ENCODE results near the gene PHLDA2. TPM values are rescaled to one million over a fixed set of nuclear protein-coding genes. Genes with fewer than 3 reads are reported as not detected.

The PHLDA2 gene
- total and polyA plus RNA-seq, 7 donors, result 1.7 to 37.9 (median 35.4) TPM; not detected in 3

- Histone ChIP-seq H3K9me3 (peaks cover 0 to 4% (median 3%) of the 10 kb centered on the region in 4 donors), H3K4me3 (no peak overlapping the region), H3K27ac (no peak overlapping the region), H3K27me3 (peaks cover under 1 to 22% (median 8%) of the 10 kb centered on the region in 3 donors), H3K4me1 (peaks cover 0 to 16% (median 15%) of the 10 kb centered on the region in 4 donors), H3K36me3 (no peaks in the 10 kb centered on the region)
- DNase-seq, result no peak
- TF ChIP-seq EP300 (IDR thresholded peaks at IDR 0.05) (no peak), CTCF (IDR thresholded peaks at IDR 0.05) (no peak), POLR2A (IDR thresholded peaks at IDR 0.05) (no peak), POLR2AphosphoS5 (IDR thresholded peaks at IDR 0.05) (no peak)
- intact Hi-C loops (cut with DNase I), result no loop called here
- WGBS, 2 donors, result 91 to 94% methylated on average over 7 of the region's 7 CpGs
These were observed 4.9 kb upstream of the PHLDA2 start for GRCh38 chr11:2934021-2934550.

DNA sequence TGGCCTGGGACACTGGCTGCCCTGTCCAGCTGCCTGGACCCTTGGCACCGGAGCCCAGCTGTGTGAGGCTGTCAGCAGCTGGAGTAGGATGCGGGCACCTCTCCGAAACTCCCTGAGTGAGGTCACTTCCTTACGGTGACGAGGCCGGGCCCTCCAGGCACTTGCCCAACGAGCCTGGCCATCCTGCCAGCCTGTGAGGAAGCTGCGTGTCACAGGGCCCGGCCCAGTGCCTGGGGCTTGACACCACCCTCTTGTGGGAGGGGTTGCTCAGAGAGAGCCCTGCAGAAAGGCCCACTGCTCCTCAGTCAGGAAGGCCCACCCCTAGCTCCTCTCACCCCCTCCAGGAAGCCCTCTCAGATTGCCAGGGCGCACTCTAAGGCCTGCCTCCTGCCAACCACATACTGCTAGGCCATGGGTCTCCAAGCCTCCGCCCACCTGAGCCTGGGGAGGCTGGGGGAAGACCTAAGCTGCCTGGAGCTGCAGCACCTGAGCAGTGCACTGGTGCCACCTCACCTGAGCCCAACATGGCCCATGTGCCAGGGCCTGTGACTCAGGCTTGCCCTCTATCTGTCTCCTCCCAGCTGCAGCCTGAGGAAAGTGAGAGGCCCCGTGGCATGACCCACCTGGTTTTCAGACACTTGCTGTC is 4.3 kb upstream of the PHLDA2 start:
- Histone ChIP-seq H3K27me3 (peaks cover 6 to 28% (median 14%) of the 10 kb centered on the region in 3 donors), H3K36me3 (no peaks in the 10 kb centered on the region), H3K27ac (no peak overlapping the region), H3K4me1 (peaks cover 0 to 22% (median 21%) of the 10 kb centered on the region in 4 donors), H3K9me3 (peaks cover 0 to 4% (median 2%) of the 10 kb centered on the region in 4 donors), H3K4me3 (no peak overlapping the region)
- 23 to 38% methylated on average over 12 of the region's 12 CpGs for WGBS, 2 donors
- TF ChIP-seq POLR2AphosphoS5 (IDR thresholded peaks at IDR 0.05) (peak in 1 of 4 donors; percentile 18), EP300 (IDR thresholded peaks at IDR 0.05) (no peak), CTCF (IDR thresholded peaks at IDR 0.05) (no peak), POLR2A (IDR thresholded peaks at IDR 0.05) (no peak)
- DNase-seq, result peak; percentile 81
- intact Hi-C loops (cut with DNase I), result no loop called here

DNA sequence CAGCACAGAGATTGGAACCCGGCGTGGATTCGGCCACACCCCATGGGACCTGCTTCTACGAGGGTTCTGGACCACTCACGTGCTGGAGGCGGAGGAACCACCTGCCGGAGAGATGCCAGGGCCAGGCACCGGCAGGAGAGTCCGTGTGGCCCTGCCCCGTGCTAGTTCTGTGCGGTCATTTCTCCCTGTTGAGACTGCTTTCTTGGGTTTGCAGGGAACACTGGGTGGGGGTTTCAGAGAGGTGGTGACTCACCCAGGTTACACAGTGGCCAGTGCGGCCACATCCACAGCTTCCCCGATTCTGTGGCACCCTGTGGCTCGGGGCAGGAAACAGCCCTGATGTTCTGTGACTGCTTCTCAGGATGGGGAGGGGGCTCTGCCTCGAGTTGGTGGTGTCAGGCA is 3.6 kb upstream of the PHLDA2 start:
- intact Hi-C loops (cut with DNase I), result no loop called here
- peaks cover 0 to 29% (median 27%) of the 10 kb centered on the region in 4 donors for H3K4me1 ChIP-seq
- H3K36me3 ChIP-seq, result no peaks in the 10 kb centered on the region
- DNase-seq, result peak; percentile 60
- no peak overlapping the region for H3K27ac ChIP-seq
- H3K9me3 ChIP-seq, result peaks cover 0 to 4% (median under 1%) of the 10 kb centered on the region in 4 donors
- H3K4me3 ChIP-seq, result no peak overlapping the region
- 61 to 70% methylated on average over 15 of the region's 15 CpGs for WGBS, 2 donors
- TF ChIP-seq EP300 (IDR thresholded peaks at IDR 0.05), result no peak
- TF ChIP-seq POLR2AphosphoS5 (IDR thresholded peaks at IDR 0.05), result no peak
- no peak for TF ChIP-seq POLR2A (IDR thresholded peaks at IDR 0.05)
- TF ChIP-seq CTCF (IDR thresholded peaks at IDR 0.05), result no peak
- H3K27me3 ChIP-seq, result peaks cover 12 to 34% (median 21%) of the 10 kb centered on the region in 3 donors

DNA sequence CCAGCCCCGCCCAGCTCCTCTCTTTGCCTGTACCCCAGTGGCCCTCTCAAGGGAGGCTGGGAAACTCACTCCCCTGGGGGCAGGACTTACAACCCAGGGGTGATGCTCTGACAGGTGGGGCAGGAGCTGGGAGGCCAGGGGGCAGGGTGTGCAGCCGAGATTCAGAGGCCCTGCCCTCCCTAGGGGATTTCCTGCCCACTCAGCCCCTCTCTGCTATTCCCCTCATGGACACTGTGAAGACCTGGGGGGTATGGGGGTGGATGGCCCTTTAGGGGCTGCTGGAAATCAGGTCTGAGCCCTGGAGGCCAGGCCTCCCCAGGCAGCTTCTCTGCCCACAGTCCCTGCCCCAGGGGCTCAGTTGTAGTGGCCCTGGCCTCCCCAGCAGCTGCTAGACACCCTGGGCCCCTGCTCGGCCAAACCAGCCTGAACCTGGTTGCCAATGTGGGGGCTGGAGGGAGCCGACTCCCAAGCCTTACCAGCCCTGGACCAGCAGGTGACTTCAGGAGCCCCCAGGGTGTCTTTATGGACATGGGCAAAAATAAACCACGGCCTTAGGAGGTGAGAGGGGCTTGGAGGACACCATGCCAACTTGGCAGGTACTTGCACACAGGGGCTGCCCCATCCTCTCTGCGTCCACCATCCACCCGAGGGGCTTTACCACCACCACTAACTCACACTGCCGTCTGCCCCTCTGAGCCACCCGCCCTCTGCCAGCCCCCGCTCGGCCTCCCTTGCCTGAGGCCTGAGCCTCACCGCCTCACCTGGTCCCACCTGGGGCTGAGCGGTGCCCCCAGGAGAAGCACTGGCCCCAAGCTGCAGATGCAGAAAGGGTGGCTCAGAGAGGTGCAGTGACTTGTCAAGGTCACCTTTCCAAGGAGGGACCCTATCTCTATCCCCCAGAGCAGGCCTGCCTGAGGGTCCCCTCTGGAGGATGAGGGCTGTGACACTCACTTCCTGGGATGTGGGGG is 2.8 kb upstream of the PHLDA2 start:
- Histone ChIP-seq H3K27ac (no peak overlapping the region), H3K4me3 (no peak overlapping the region), H3K4me1 (peaks cover 0 to 31% (median 27%) of the 10 kb centered on the region in 4 donors), H3K36me3 (no peaks in the 10 kb centered on the region), H3K9me3 (no peaks in the 10 kb centered on the region), H3K27me3 (peaks cover 15 to 42% (median 29%) of the 10 kb centered on the region in 3 donors)
- peak; percentile 64 for DNase-seq
- intact Hi-C loops (cut with DNase I), result no loop called here
- 81% methylated on average over 13 of the region's 13 CpGs for WGBS, 2 donors
- TF ChIP-seq EP300 (IDR thresholded peaks at IDR 0.05) (no peak), POLR2A (IDR thresholded peaks at IDR 0.05) (no peak), POLR2AphosphoS5 (IDR thresholded peaks at IDR 0.05) (no peak), CTCF (IDR thresholded peaks at IDR 0.05) (no peak)
